Activated naive CD8-positive, alpha-beta T cell treated with anti-CD3 and anti-CD28 coated beads, Interleukin-2, amount 10 ng/mL, durations not matched to agents 7 days and 5 days (primary cell): ENCODE measurements around the gene SZT2. TPM values are rescaled to one million over a fixed set of nuclear protein-coding genes. Genes with fewer than 3 reads are reported as not detected.
"Not testable (repeated sequence)": the region's sequence is repeated elsewhere in the genome, so short reads cannot be mapped to it uniquely, and the experiment has no call there.

Source experiments
- ATAC-seq: fragments of 150-1000 bp; cut with Tn5 transposase; one replicate; pipeline ENCODE4 v1.10.0; 2021; ENCODE audit warnings: low read depth, moderate library complexity
- POLR2A ChIA-PET: fragments of 350-600 bp; sonication (Branson Sonifier 250); formaldehyde crosslinking; loops from one replicate; lab custom pipeline; 2021; ENCODE audit warnings: antibody characterized with exemption; lab: Charles Lee
- DNase-seq: peaks from one replicate; pipeline ENCODE4 v3.0.0; 2021
- H3K27ac Mint-ChIP-seq: one replicate; pipeline ENCODE4 v1.8.0; 2022; ENCODE audit warnings: mild to moderate bottlenecking, mixed read lengths
- H3K27me3 Mint-ChIP-seq: one replicate; pipeline ENCODE4 v1.8.0; 2022; ENCODE audit warnings: mild to moderate bottlenecking, moderate library complexity, mixed read lengths
- H3K36me3 Mint-ChIP-seq: one replicate; pipeline ENCODE4 v1.8.0; 2021; ENCODE audit warnings: mild to moderate bottlenecking, mixed read lengths
- H3K4me1 Mint-ChIP-seq: one replicate; pipeline ENCODE4 v1.8.0; 2021; ENCODE audit warnings: mixed read lengths
- H3K4me3 Mint-ChIP-seq: one replicate; pipeline ENCODE4 v1.8.0; 2022; ENCODE audit warnings: mild to moderate bottlenecking, moderate library complexity, mixed read lengths
- H3K9me3 Mint-ChIP-seq: one replicate; pipeline ENCODE4 v1.8.0; 2021; ENCODE audit warnings: mixed read lengths
- total RNA-seq, 2 experiments: library from RNA; stranded (reverse); gene quantifications; one replicate each; pipeline ENCODE4 v1.2.3, GENCODE V29; 2021

SZT2 gene
- total RNA-seq, 2 experiments from 2014 or later: 84.8 to 88.2 TPM

DNA sequence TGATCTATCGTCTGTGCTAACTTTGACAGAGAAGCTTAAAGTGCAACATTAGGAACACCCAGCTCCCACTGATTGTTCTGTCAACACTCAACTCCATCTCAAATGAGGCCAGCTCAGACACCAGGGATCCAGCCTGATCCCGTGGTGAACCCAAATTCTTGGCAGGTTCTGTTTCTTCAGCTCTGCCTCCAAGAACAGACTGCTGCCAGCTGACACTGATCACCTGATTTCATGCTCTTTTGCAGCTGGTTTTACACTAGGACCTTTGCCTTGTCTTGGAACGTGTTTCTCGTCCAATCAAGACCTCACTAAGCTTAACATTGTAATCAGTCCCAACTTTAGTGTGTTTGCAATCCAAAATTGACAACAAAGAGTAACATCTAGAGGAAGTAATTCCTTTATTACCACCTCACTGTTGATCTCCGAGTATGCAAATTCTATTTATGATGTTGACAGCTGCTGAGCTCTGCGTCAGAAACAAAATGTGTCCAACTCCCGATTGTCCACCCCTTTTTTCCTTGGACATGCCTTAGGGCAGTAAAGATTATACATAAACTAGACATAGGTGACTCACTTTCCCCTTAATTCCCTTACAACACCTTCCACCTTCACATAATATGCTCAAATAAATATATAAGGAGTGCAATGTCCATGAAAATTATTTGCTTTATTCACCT lies 65.7 kb downstream of the SZT2 start:
- peaks cover 44% of the 10 kb centered on the region for H3K27me3 Mint-ChIP-seq

DNA sequence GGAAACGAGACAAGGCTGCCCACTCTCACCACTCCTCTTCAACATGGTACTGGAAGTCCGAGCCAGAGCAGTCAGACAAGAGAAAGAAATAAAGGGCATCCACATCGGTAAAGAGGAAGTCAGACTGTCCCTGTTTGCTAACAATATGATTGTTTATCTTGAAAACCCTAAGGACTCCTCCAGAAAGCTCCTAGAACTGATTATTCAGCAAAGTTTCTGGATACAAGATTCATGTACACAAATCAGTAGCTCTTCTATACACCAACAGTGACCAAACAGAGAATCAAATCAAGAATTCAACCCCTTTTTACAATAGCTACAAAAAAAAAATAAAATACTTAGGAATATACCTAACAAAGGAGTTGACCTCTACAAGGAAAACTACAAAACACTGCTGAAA lies 68.7 kb downstream of the SZT2 start:
- H3K27me3 Mint-ChIP-seq: peaks cover 50% of the 10 kb centered on the region
- H3K4me1 Mint-ChIP-seq, H3K27ac Mint-ChIP-seq, H3K36me3 Mint-ChIP-seq, DNase-seq, POLR2A ChIA-PET, H3K4me3 Mint-ChIP-seq, ATAC-seq, H3K9me3 Mint-ChIP-seq: not testable (repeated sequence)

More for the DNA sequence above, 65.7 kb downstream of the SZT2 start:
- POLR2A ChIA-PET: interaction anchor here (1.3 to 2.2 kb wide), 3 partner anchors 14 to 195 kb away, joined by 6 to 12 read pairs (median 6); partner anchors contain the start of genes ELOVL1 and KDM4A
- no peak for DNase-seq
- Mint-ChIP-seq H3K4me3 (no peak overlapping the region), H3K4me1 (peaks cover 16% of the 10 kb centered on the region), H3K36me3 (no peaks in the 10 kb centered on the region), H3K9me3 (no peaks in the 10 kb centered on the region), H3K27ac (no peak overlapping the region)
- no peak for ATAC-seq

DNA sequence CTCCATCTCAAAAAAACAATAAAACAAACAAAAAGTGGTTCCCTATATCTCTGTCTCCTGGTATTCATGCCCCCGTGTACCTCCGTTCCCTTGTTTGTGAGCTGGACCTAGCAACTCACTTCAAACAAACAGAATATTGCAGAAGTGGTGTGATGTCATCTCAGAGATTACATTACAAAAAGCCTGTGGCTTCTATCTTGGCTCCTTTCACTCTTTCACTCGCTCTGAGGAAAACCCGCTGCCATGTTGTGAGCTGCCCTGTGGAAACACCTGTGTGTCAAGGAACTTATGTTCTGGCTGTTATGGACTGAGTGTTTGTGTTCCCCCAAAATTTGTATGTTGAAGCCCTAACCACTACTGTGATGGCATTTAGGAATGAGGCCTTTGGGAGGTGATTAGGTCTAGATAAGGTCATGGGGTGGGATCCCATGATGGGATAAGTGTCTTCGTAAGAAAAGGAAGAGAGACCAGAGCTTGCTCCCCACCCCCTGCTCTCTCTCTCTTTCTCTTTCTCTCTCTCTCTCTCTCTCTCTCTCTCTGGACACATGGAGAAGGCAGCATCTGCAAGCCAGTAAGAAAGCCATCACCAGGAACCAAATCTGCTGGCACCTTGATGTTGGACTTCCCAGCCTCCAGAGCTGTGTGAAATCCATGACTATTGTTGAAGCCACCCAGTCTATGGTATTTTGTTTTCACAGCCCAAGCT lies 71.4 kb downstream of the SZT2 start:
- no peak for DNase-seq
- Mint-ChIP-seq H3K27me3 (peaks cover 41% of the 10 kb centered on the region), H3K4me3 (no peak overlapping the region), H3K36me3 (no peaks in the 10 kb centered on the region), H3K27ac (no peak overlapping the region), H3K9me3 (no peaks in the 10 kb centered on the region), H3K4me1 (peaks cover 4% of the 10 kb centered on the region)
- no peak for ATAC-seq
- POLR2A ChIA-PET: no interaction called here

DNA sequence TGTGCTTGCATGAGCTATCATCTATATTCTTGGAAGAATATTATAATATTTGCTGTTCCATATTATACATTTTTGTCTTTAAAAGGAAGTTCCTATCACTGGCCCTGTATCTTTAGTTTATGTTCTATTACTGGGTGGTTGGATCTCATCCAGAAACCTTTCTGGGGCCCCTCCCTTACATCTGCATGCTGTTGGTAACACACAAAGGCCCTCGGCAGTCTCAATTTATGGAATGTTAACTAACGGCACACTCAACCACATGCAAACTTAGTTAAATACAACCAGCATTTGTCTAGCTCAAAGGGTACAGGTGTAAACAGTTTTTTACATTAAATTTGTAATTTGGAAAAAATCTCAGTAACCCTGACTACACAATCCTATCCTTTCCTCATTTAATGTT lies 73.8 kb downstream of the SZT2 start:
- DNase-seq: no peak
- Mint-ChIP-seq H3K9me3 (no peaks in the 10 kb centered on the region), H3K4me1 (peaks cover 8% of the 10 kb centered on the region), H3K4me3 (no peak overlapping the region), H3K36me3 (no peaks in the 10 kb centered on the region), H3K27ac (no peak overlapping the region), H3K27me3 (peaks cover 25% of the 10 kb centered on the region)
- POLR2A ChIA-PET: no interaction called here
- no peak for ATAC-seq

DNA sequence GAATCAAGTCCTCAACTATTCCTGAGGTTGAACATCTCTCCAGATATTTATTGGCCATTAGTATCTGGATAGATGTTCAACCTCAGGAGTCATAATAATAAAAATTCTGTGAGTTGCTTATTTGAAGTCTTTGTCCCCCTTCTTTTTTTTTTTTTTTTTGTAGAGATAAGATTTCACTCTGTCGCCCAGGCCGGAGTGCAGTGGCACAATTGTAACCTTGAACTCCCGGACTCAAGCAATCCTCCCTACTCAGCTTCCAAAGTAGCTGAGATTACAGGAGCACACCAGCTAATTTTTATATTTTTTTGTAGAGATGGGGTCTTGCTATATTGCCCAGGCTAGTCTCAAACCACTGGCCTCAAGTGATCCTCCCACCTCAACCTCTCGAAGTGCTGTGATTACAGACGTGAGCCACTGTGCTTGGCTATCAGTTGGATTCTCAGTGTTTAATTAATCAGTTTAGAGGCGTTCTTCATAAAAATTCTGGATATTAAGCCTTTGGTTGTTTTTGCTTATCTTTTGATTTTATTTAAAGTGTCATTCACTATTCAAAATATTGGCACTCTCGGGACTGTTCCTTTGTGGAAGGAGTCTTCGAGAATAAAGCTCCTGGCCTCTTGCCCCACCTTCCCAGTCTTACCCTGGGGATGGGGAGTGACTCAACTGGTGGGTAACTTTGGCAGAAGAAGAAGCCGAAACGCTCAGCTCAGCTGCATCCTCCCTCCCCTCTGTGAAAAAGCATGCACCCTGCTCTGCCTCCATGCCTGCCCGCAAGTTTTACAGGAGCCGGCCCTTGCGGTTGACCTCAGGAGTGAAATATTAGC lies 75.2 kb downstream of the SZT2 start:
- Mint-ChIP-seq H3K36me3 (no peaks in the 10 kb centered on the region), H3K9me3 (no peaks in the 10 kb centered on the region), H3K27me3 (peaks cover 12% of the 10 kb centered on the region), H3K4me1 (peaks cover 8% of the 10 kb centered on the region), H3K4me3 (no peak overlapping the region), H3K27ac (no peak overlapping the region)
- POLR2A ChIA-PET: no interaction called here
- ATAC-seq: no peak
- no peak for DNase-seq

DNA sequence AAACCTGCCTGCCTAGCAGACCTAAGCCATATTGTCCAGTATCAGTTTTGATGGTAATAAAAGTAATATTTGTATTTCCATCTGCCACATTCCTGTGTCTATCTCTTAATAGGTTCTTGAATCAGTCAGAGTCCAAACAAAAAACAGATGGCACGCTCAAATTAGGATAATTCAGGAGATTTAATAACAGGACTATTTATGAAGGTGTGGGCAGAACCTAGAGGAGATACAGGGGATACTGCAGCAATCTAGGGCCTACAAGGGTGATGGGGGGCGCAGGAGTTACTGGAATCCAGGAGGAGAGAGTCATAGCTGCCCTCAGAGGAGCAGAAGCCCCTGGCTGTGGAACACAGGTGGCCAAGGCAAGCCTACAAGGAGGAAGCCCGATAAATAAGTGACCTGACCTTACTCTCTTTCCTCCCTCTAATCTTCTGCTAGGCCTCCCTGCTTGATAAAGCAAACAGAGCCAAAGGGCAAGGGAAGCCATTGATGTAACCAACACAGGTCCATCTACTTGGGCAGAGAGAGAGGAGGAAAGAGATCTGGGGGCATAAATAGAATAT lies 75.9 kb downstream of the SZT2 start:
- Mint-ChIP-seq H3K4me3 (no peak overlapping the region), H3K27me3 (peaks cover 9% of the 10 kb centered on the region), H3K27ac (no peak overlapping the region), H3K36me3 (no peaks in the 10 kb centered on the region), H3K4me1 (peaks cover 8% of the 10 kb centered on the region), H3K9me3 (no peaks in the 10 kb centered on the region)
- POLR2A ChIA-PET: no interaction called here
- ATAC-seq: no peak
- no peak for DNase-seq

DNA sequence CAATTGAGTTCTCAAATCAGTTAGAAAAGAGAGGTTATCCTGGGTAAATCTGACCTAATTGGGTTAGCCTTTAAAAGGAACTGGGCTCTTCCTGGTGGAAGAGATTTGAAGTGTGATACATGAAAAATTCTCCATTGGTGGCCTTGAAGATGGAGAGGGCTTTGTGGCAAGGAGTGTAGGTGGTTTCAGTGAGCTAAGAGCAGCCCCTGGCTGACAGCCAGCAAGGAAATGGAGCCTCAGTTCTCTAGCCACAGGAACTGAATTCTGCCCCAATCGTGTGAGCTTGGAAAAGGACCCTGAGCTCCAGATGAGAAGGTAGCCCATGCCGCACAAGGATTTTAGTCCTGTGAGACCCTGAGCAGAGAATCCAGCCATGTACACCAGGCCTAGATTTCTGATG lies 76.7 kb downstream of the SZT2 start:
- POLR2A ChIA-PET: no interaction called here
- no peak for ATAC-seq
- Mint-ChIP-seq H3K27me3 (peaks cover 8% of the 10 kb centered on the region), H3K27ac (no peak overlapping the region), H3K36me3 (no peaks in the 10 kb centered on the region), H3K4me3 (no peak overlapping the region), H3K9me3 (no peaks in the 10 kb centered on the region), H3K4me1 (peaks cover 8% of the 10 kb centered on the region)
- DNase-seq: no peak

DNA sequence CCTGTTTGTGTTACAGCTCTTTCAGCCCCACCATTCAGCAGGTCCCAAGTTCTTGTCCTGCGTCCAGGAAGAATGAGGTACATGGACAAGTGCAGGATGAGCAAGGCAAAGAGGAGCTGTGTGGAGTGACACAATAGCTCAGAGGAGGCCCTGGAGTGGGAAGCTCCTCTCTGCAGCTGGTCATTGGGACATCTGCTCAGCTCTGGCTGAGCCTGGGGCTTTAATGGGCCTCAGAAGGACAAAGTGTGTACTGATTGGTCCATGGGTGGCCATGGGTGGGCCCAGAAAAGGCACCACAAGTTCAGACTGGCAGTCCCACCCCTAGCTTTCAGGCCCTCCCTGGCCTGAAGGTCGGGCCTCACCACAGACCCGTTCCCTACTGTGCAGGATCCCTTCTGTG lies 78.7 kb downstream of the SZT2 start:
- H3K4me1 Mint-ChIP-seq: peaks cover 8% of the 10 kb centered on the region
- ATAC-seq (no peak), DNase-seq (no peak)
- H3K4me3 Mint-ChIP-seq: no peak overlapping the region
- H3K9me3 Mint-ChIP-seq: no peaks in the 10 kb centered on the region
- POLR2A ChIA-PET: no interaction called here
- H3K36me3 Mint-ChIP-seq: no peaks in the 10 kb centered on the region
- peaks cover 4% of the 10 kb centered on the region for H3K27me3 Mint-ChIP-seq
- no peak overlapping the region for H3K27ac Mint-ChIP-seq

DNA sequence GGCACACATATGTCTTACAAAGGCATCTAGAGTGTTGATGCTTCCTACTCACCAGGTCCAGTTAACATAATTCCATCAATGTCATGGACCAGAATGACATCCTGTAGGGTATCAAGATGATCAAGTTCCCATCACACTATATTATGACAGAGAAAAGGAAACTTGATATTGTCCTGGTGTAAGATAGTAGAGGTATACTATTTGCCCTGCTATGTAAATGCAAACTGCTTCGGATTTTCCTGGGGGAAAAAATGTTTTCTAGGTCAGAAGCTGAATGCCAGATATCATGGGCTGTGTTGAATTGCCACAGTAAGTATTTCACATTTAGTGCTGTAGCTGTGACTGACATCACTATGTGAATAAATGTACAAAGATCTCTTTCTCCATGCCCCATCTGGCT lies 80.2 kb downstream of the SZT2 start:
- Mint-ChIP-seq H3K27me3 (no peaks in the 10 kb centered on the region), H3K9me3 (no peaks in the 10 kb centered on the region), H3K36me3 (no peaks in the 10 kb centered on the region), H3K4me1 (peaks cover 12% of the 10 kb centered on the region), H3K4me3 (no peak overlapping the region), H3K27ac (no peak overlapping the region)
- DNase-seq: no peak
- no peak for ATAC-seq
- POLR2A ChIA-PET: no interaction called here

DNA sequence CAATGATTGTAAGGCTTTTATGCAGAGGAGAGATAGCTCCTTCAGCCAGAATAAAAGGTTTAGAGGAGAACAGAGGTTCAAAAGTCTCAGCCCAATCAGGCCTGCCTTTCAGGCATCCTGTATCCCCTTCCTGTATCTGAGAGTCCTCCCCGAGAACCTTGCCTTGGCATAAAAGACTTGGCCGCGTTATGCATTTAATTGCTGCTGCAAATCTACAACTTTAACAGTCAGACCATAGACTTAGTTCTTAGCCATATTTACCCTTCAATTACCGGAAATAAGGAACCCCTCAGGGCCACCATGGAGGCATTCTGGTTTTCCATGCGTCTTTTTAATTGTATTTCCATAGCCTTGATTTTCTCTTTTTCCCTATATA lies 82.4 kb downstream of the SZT2 start:
- POLR2A ChIA-PET: no interaction called here
- H3K27me3 Mint-ChIP-seq: peaks cover 4% of the 10 kb centered on the region
- H3K27ac Mint-ChIP-seq: no peak overlapping the region
- peaks cover 3% of the 10 kb centered on the region for H3K4me1 Mint-ChIP-seq
- no peaks in the 10 kb centered on the region for H3K36me3 Mint-ChIP-seq
- DNase-seq (no peak), ATAC-seq (no peak)
- H3K9me3 Mint-ChIP-seq: no peaks in the 10 kb centered on the region
- no peak overlapping the region for H3K4me3 Mint-ChIP-seq

DNA sequence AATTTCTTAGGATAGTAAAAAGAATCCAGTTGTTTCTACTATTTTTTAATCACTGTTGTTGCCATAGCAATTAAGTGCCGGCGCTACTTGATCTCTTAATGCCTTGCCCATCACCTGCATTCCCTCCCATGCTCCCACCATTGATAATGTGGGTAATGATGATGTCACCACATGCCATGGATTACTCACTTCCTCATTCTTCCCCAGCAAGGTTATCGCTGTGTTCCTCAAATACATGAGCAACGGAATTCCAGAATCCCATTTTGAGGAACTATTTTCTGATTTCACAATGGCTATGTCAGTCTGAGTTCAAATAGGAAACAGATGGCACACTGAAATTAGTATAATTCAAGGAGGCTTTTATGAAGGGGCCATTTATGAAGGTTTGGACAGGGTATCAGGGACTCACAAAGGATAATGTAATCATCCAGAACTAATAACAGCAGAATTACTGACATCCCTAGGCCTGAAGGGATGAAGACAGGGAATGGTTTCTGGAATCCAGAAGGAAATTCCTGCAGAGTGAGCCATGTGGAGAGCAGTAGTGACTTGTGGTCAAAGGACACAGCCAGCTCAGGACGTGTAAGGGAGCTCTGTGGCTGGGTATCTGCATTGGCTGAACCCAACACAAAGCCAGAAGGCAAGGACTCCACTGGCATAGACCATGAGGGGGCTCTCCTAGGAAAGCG lies 82.9 kb downstream of the SZT2 start:
- H3K9me3 Mint-ChIP-seq, H3K4me1 Mint-ChIP-seq, H3K4me3 Mint-ChIP-seq, POLR2A ChIA-PET, H3K27me3 Mint-ChIP-seq, ATAC-seq, H3K36me3 Mint-ChIP-seq, H3K27ac Mint-ChIP-seq, DNase-seq: not testable (repeated sequence)

DNA sequence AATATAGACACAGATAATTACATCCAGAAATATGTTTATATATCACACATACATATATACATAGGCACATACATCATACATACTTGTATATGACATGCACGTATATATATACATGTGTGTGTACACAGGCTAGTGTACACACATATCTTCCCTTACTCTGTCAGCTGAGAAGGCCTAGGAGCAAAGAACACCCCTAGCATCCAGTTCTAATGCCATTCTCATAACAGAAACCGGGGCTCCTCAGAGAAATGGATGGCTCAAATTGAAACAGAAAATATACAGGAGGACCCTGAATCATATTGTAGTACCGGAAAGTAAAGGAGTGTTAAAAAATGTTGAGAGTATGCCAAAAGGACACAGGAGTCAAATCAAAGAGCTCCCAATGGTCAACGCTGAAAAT lies 83.8 kb downstream of the SZT2 start:
- H3K4me3 Mint-ChIP-seq: no peak overlapping the region
- H3K27me3 Mint-ChIP-seq: peaks cover 11% of the 10 kb centered on the region
- no peaks in the 10 kb centered on the region for H3K36me3 Mint-ChIP-seq
- no peaks in the 10 kb centered on the region for H3K9me3 Mint-ChIP-seq
- ATAC-seq (no peak), DNase-seq (no peak)
- H3K4me1 Mint-ChIP-seq: peaks cover 3% of the 10 kb centered on the region
- POLR2A ChIA-PET: no interaction called here
- no peak overlapping the region for H3K27ac Mint-ChIP-seq
